KMS-11 (cell line): ENCODE data around the gene MAST4.

Source experiments
- H2AFZ ChIP-seq: fragments of 200-600 bp; sonication (generic); 2 replicates; pipeline ENCODE4 v1.6.1; 2016; ENCODE audit warnings: antibody characterized with exemption, mixed run types, low read depth
- H3K27ac ChIP-seq: fragments of 200-600 bp; sonication (generic); 2 replicates; pipeline ENCODE4 v1.6.1; 2016; ENCODE audit warnings: mild to moderate bottlenecking, mixed run types
- H3K27me3 ChIP-seq: fragments of 200-600 bp; sonication (generic); 2 replicates; pipeline ENCODE4 v1.6.1; 2017; ENCODE audit warnings: mild to moderate bottlenecking, low read depth, mixed run types, moderate library complexity; ENCODE audit not compliant: insufficient read depth
- H3K36me3 ChIP-seq: fragments of 200-600 bp; sonication (generic); 2 replicates; pipeline ENCODE4 v1.6.1; 2017; ENCODE audit warnings: mild to moderate bottlenecking, mixed run types; ENCODE audit not compliant: insufficient read depth
- H3K4me1 ChIP-seq: fragments of 200-600 bp; sonication (generic); 2 replicates; pipeline ENCODE4 v1.6.1; 2016; ENCODE audit warnings: mild to moderate bottlenecking, low read depth, mixed run types; ENCODE audit not compliant: poor library complexity, severe bottlenecking
- H3K4me2 ChIP-seq: fragments of 200-600 bp; sonication (generic); 2 replicates; pipeline ENCODE4 v1.7.0; 2016; ENCODE audit warnings: mild to moderate bottlenecking, mixed run types
- H3K4me3 ChIP-seq: fragments of 200-600 bp; sonication (generic); IDR thresholded peaks from 2 replicates; pipeline ENCODE4 v1.6.1; 2017; ENCODE audit warnings: low read depth, low read length, mixed read lengths; ENCODE audit not compliant: insufficient read depth
- H3K79me2 ChIP-seq: fragments of 200-600 bp; sonication (generic); 2 replicates; pipeline ENCODE4 v1.6.1; 2016; ENCODE audit warnings: low read depth, mixed run types; ENCODE audit not compliant: insufficient read depth
- H3K9ac ChIP-seq: fragments of 200-600 bp; sonication (generic); 2 replicates; pipeline ENCODE4 v1.6.1; 2016; ENCODE audit warnings: mild to moderate bottlenecking, mixed run types
- H4K20me1 ChIP-seq: fragments of 200-600 bp; sonication (generic); 2 replicates; pipeline ENCODE4 v1.6.1; 2016; ENCODE audit warnings: mild to moderate bottlenecking, mixed run types; ENCODE audit not compliant: insufficient read depth
- CTCF ChIP-seq: fragments of 200-600 bp; sonication (generic); conservative IDR thresholded peaks from 2 replicates; pipeline ENCODE4 v1.6.1; 2017; ENCODE audit warnings: low read depth, mild to moderate bottlenecking, antibody characterized with exemption, low read length, moderate library complexity, mixed read lengths

The MAST4 gene

GRCh38 chr5:67085616-67086015 is 489.4 kb downstream of the MAST4 start:
- no peaks in the 10 kb centered on the region for H3K4me1 ChIP-seq
- H3K36me3 ChIP-seq, result no peaks in the 10 kb centered on the region
- no peak overlapping the region for H3K4me3 ChIP-seq
- no peak overlapping the region for H2AFZ ChIP-seq
- H3K9ac ChIP-seq, result no peak overlapping the region
- no peak overlapping the region for H3K27ac ChIP-seq
- H3K79me2 ChIP-seq, result no peaks in the 10 kb centered on the region
- H3K27me3 ChIP-seq, result no peaks in the 10 kb centered on the region
- H4K20me1 ChIP-seq, result no peaks in the 10 kb centered on the region
- TF ChIP-seq CTCF, result no peak
- H3K4me2 ChIP-seq, result no peak overlapping the region

GRCh38 chr5:67089200-67089725 is 493.1 kb downstream of the MAST4 start:
- no peak overlapping the region for H3K27ac ChIP-seq
- H3K4me2 ChIP-seq, result no peak overlapping the region
- H3K4me3 ChIP-seq, result no peak overlapping the region
- H3K36me3 ChIP-seq, result no peaks in the 10 kb centered on the region
- no peaks in the 10 kb centered on the region for H4K20me1 ChIP-seq
- H2AFZ ChIP-seq, result no peak overlapping the region
- no peaks in the 10 kb centered on the region for H3K4me1 ChIP-seq
- no peak overlapping the region for H3K9ac ChIP-seq
- H3K79me2 ChIP-seq, result no peaks in the 10 kb centered on the region
- no peak for TF ChIP-seq CTCF
- H3K27me3 ChIP-seq, result no peaks in the 10 kb centered on the region

GRCh38 chr5:67090040-67090439 is 493.8 kb downstream of the MAST4 start:
- Histone ChIP-seq H3K27me3 (no peaks in the 10 kb centered on the region), H3K27ac (no peak overlapping the region), H4K20me1 (no peaks in the 10 kb centered on the region), H3K36me3 (no peaks in the 10 kb centered on the region), H3K9ac (no peak overlapping the region), H3K4me2 (no peak overlapping the region), H3K79me2 (no peaks in the 10 kb centered on the region), H2AFZ (no peak overlapping the region), H3K4me1 (no peaks in the 10 kb centered on the region), H3K4me3 (no peak overlapping the region)
- TF ChIP-seq CTCF, result no peak

GRCh38 chr5:67090593-67090992 is 494.4 kb downstream of the MAST4 start:
- no peak overlapping the region for H3K4me3 ChIP-seq
- H3K9ac ChIP-seq, result no peak overlapping the region
- no peak overlapping the region for H3K27ac ChIP-seq
- no peak overlapping the region for H3K4me2 ChIP-seq
- no peaks in the 10 kb centered on the region for H3K27me3 ChIP-seq
- H3K79me2 ChIP-seq, result no peaks in the 10 kb centered on the region
- H3K36me3 ChIP-seq, result no peaks in the 10 kb centered on the region
- H2AFZ ChIP-seq, result no peak overlapping the region
- no peaks in the 10 kb centered on the region for H4K20me1 ChIP-seq
- no peak for TF ChIP-seq CTCF
- no peaks in the 10 kb centered on the region for H3K4me1 ChIP-seq
